ENCODE results near the gene TAF12. TPM values are rescaled to one million over a fixed set of nuclear protein-coding genes. Genes with fewer than 3 reads are reported as not detected.

The TAF12 gene
- total RNA-seq, 4 donors from 2014 or later, result 16.1 to 17.6 (median 17.1) TPM

- H3K4me1 ChIP-seq, result peaks cover 23 to 53% (median 35%) of the 10 kb centered on the region in 4 donors
- intact Hi-C loops (cut with DNase I), result loop anchor here (2.0 to 10.0 kb wide), 3 partner anchors 95 to 543 kb away; partner anchors contain the start of genes SRSF4 and YTHDF2
- H3K27me3 ChIP-seq, result no peaks in the 10 kb centered on the region
- TF ChIP-seq EP300 (IDR thresholded peaks at IDR 0.05), result no peak
- TF ChIP-seq POLR2AphosphoS5 (IDR thresholded peaks at IDR 0.05), result no peak
- TF ChIP-seq CTCF (IDR thresholded peaks at IDR 0.05), result no peak
- no peak for TF ChIP-seq POLR2A (IDR thresholded peaks at IDR 0.05; ENCODE audit: low read depth)
- peak overlapping the region; percentile 77 to 89 (median 82) for H3K4me3 ChIP-seq
- WGBS, result 1% methylated on average over 26 of the region's 26 CpGs
- no peak for DNase-seq (ENCODE audit: extremely low spot score)
- no peaks in the 10 kb centered on the region for H3K9me3 ChIP-seq
- no peaks in the 10 kb centered on the region for H3K36me3 ChIP-seq
- peak overlapping the region; percentile 83 to 94 (median 88) for H3K27ac ChIP-seq (replicated peaks in 1 of 4)
These were observed 616 bp downstream of the TAF12 start for GRCh38 chr1:28642056-28642846.

GRCh38 chr1:28640766-28641165, 2.1 kb downstream of the TAF12 start:
- TF ChIP-seq POLR2AphosphoS5 (IDR thresholded peaks at IDR 0.05) (no peak), EP300 (IDR thresholded peaks at IDR 0.05) (no peak), POLR2A (IDR thresholded peaks at IDR 0.05; ENCODE audit: low read depth) (no peak), CTCF (IDR thresholded peaks at IDR 0.05) (no peak)
- Histone ChIP-seq H3K4me1 (peaks cover 22 to 51% (median 34%) of the 10 kb centered on the region in 4 donors), H3K4me3 (no peak overlapping the region), H3K9me3 (no peaks in the 10 kb centered on the region), H3K36me3 (no peaks in the 10 kb centered on the region), H3K27ac (replicated peaks in 1 of 4) (no peak overlapping the region), H3K27me3 (no peaks in the 10 kb centered on the region)
- WGBS, result 92% methylated on average over 1 of the region's 1 CpG
- no peak for DNase-seq (ENCODE audit: extremely low spot score)
- intact Hi-C loops (cut with DNase I), result loop anchor here (10.0 kb wide), 2 partner anchors 244 to 544 kb away; partner anchors contain the start of gene SRSF4

- intact Hi-C loops (cut with DNase I), result no loop called here
- TF ChIP-seq CTCF (IDR thresholded peaks at IDR 0.05) (no peak), POLR2A (IDR thresholded peaks at IDR 0.05; ENCODE audit: low read depth) (no peak), EP300 (IDR thresholded peaks at IDR 0.05) (no peak), POLR2AphosphoS5 (IDR thresholded peaks at IDR 0.05) (no peak)
These were observed 10.3 kb downstream of the TAF12 start for GRCh38 chr1:28632560-28632959.

GRCh38 chr1:28631713-28632112, 11.2 kb downstream of the TAF12 start:
- intact Hi-C loops (cut with DNase I), result no loop called here
- Histone ChIP-seq H3K27me3 (no peaks in the 10 kb centered on the region), H3K4me1 (no peaks in the 10 kb centered on the region), H3K4me3 (no peak overlapping the region), H3K9me3 (no peaks in the 10 kb centered on the region), H3K36me3 (no peaks in the 10 kb centered on the region), H3K27ac (replicated peaks in 1 of 4) (no peak overlapping the region)
- 96% methylated on average over 1 of the region's 1 CpG for WGBS
- DNase-seq (ENCODE audit: extremely low spot score), result no peak
- TF ChIP-seq CTCF (IDR thresholded peaks at IDR 0.05) (no peak), POLR2A (IDR thresholded peaks at IDR 0.05; ENCODE audit: low read depth) (no peak), EP300 (IDR thresholded peaks at IDR 0.05) (no peak), POLR2AphosphoS5 (IDR thresholded peaks at IDR 0.05) (no peak)

More at GRCh38 chr1:28632560-28632959, 10.3 kb downstream of the TAF12 start:
- no peaks in the 10 kb centered on the region for H3K9me3 ChIP-seq
- no peak overlapping the region for H3K27ac ChIP-seq (replicated peaks in 1 of 4)
- H3K4me3 ChIP-seq, result no peak overlapping the region
- no peaks in the 10 kb centered on the region for H3K36me3 ChIP-seq
- no peaks in the 10 kb centered on the region for H3K4me1 ChIP-seq
- no peaks in the 10 kb centered on the region for H3K27me3 ChIP-seq
- WGBS, result 94% methylated on average over 4 of the region's 4 CpGs
- no peak for DNase-seq (ENCODE audit: extremely low spot score)

All from esophagus muscularis mucosa (tissue), 4 donors.